Sigmoid colon (tissue), 7 donors: ENCODE measurements around the gene C12orf43. TPM values are rescaled to one million over a fixed set of nuclear protein-coding genes. Genes with fewer than 3 reads are reported as not detected.
"Not testable (repeated sequence)": the region's sequence is repeated elsewhere in the genome, so short reads cannot be mapped to it uniquely, and the experiment has no call there.

ENCODE experiments used
- DNase-seq: peaks from one replicate; pipeline ENCODE4 v3.0.0-alpha.2; 2019
- H3K27ac ChIP-seq, 4 donors: fragments of 200-600 bp; sonication (generic); one replicate each; pipeline ENCODE4 v1.5.1; 2016 to 2019; ENCODE audit warnings: mild to moderate bottlenecking in 1 of 4
- H3K27me3 ChIP-seq, 3 donors: fragments of 200-600 bp; sonication (generic); one replicate each; pipeline ENCODE4 v1.5.1; 2019; ENCODE audit warnings: mild to moderate bottlenecking in 1 of 3
- H3K36me3 ChIP-seq, 4 donors: fragments of 200-600 bp; sonication (generic); one replicate each; pipeline ENCODE4 v1.5.1; 2016 to 2019
- H3K4me1 ChIP-seq, 4 donors: fragments of 200-600 bp; sonication (generic); one replicate each; pipeline ENCODE4 v1.5.1; 2017 to 2019
- H3K4me3 ChIP-seq, 4 donors: fragments of 200-600 bp; sonication (generic); one replicate each; pipeline ENCODE4 v1.5.1; 2017 to 2019; ENCODE audit warnings: mild to moderate bottlenecking in 2 of 4, moderate library complexity in 1 of 4
- H3K9me3 ChIP-seq, 4 donors: fragments of 200-600 bp in 3 of 4; sonication (generic) in 3 of 4; one replicate each; pipeline versions ENCODE4 v1.5.1 to v1.6.1; 2013 to 2019
- EP300 ChIP-seq, 4 donors: sonication (generic); formaldehyde crosslinking; IDR thresholded peaks; one replicate each; pipeline ENCODE4 v1.6.1; 2017; ENCODE audit warnings: antibody characterized with exemption in 4 of 4
- POLR2A ChIP-seq, 2 donors: fragments of 450-650 bp; IDR thresholded peaks; one replicate each; pipeline ENCODE4 v1.6.1; 2016; ENCODE audit warnings: antibody characterized with exemption in 2 of 2, mild to moderate bottlenecking in 2 of 2, moderate library complexity in 2 of 2
- POLR2AphosphoS5 ChIP-seq, 4 donors: sonication (generic); formaldehyde crosslinking; IDR thresholded peaks; one replicate each; pipeline ENCODE4 v1.6.1; 2017; ENCODE audit warnings: antibody characterized with exemption in 4 of 4
- WGBS, 2 donors: extraction: QIAGEN DNeasy Blood & Tissue Kit; methylation state at CpG; one replicate each; pipeline ENCODE4 v1.1.7; 2013; 5-methylcytosine and 5-hydroxymethylcytosine counted together
- intact Hi-C: fragments of 100-400 bp; cut with DNase I; formaldehyde crosslinking; loops from one replicate; pipeline ENCODE4 v1.15.1; 2023
- polyA plus RNA-seq, 3 donors: library from polyadenylated mRNA; stranded (reverse); fragments of 200-250 nt; gene quantifications; one replicate each; pipeline ENCODE4 v1.2.3, GENCODE V29; 2013
- total RNA-seq, 4 donors: library from RNA; depleted of rRNA; stranded (reverse); fragments of >200 nt; gene quantifications; one replicate each; pipeline ENCODE4 v1.1.0, GENCODE V29; 2016
- TF ChIP-seq, protein P1 (sequence below), 4 experiments: fragments of 450-650 bp in 3 of 4; fragments of 200-600 bp in 1 of 4; IDR thresholded peaks; one replicate each; pipeline ENCODE4 v1.5.1; 2016 to 2019; ENCODE audit warnings: antibody characterized with exemption in 4 of 4, mild to moderate bottlenecking in 3 of 4, moderate library complexity in 2 of 4
- donor health status: healthy with polysubstance abuse.
- donor health status: Bipolar disorder and iron deficiency.
- donor health status: healthy.

The C12orf43 gene
- total and polyA plus RNA-seq, 7 donors, result 7.9 to 25.8 (median 12.5) TPM

DNA sequence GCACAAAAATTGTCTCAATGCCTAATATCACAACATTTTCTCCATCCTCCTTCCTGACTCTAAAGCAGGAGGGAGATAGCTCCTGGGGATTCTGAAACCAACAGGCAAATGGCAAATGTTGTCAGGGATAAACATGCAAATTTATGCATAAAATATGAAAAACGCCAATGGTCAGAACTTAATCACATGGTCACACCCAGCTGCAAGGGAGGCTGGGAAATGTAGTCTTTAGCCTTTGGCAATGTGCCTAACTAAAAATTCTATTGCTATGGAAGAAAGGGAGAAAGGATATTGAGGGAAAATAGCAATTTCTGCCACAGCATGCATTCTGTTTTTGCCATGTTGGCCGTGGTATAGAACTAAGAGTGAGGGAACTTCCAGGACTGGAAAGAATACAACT, 34.4 kb upstream of the C12orf43 start:
- TF ChIP-seq POLR2A (IDR thresholded peaks at IDR 0.05) (no peak), POLR2AphosphoS5 (IDR thresholded peaks at IDR 0.05) (no peak), EP300 (IDR thresholded peaks at IDR 0.05) (no peak)
- TF ChIP-seq, protein P1, sequence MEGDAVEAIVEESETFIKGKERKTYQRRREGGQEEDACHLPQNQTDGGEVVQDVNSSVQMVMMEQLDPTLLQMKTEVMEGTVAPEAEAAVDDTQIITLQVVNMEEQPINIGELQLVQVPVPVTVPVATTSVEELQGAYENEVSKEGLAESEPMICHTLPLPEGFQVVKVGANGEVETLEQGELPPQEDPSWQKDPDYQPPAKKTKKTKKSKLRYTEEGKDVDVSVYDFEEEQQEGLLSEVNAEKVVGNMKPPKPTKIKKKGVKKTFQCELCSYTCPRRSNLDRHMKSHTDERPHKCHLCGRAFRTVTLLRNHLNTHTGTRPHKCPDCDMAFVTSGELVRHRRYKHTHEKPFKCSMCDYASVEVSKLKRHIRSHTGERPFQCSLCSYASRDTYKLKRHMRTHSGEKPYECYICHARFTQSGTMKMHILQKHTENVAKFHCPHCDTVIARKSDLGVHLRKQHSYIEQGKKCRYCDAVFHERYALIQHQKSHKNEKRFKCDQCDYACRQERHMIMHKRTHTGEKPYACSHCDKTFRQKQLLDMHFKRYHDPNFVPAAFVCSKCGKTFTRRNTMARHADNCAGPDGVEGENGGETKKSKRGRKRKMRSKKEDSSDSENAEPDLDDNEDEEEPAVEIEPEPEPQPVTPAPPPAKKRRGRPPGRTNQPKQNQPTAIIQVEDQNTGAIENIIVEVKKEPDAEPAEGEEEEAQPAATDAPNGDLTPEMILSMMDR (IDR thresholded peaks at IDR 0.05), result no peak
- no peak overlapping the region for H3K27ac ChIP-seq
- H3K36me3 ChIP-seq, result no peaks in the 10 kb centered on the region
- WGBS, 2 donors, result 78 to 82% methylated on average over 2 of the region's 2 CpGs
- no peaks in the 10 kb centered on the region for H3K9me3 ChIP-seq
- H3K27me3 ChIP-seq, result peaks cover 0 to 2% (median 0%) of the 10 kb centered on the region in 3 donors
- intact Hi-C loops, result no loop called here
- DNase-seq, result no peak
- H3K4me1 ChIP-seq, result no peaks in the 10 kb centered on the region
- H3K4me3 ChIP-seq, result no peak overlapping the region

DNA sequence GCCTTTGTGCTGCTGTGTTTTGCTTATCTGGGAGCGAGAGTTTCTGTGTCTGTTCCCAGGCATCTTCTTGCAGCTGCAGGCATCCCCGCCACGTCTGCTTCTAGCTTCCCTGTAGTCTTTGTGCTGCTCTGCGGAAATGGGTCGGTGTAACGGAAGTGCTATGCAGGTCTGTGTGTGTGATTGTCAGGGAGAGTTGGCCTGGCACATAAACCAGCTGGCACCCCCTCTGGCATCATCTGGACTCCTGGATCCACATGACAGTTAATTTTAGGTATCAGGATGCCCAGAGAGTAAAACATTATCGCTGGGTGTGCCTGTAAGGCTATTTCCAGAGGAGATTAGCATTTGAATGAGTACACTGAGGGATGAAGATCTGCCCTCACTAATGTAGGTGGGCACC, 32.2 kb upstream of the C12orf43 start:
- intact Hi-C loops, result no loop called here
- Histone ChIP-seq H3K4me1 (no peaks in the 10 kb centered on the region), H3K27me3 (peaks cover 0 to 2% (median 0%) of the 10 kb centered on the region in 3 donors), H3K27ac (no peak overlapping the region), H3K36me3 (no peaks in the 10 kb centered on the region), H3K4me3 (no peak overlapping the region), H3K9me3 (no peaks in the 10 kb centered on the region)
- WGBS, 2 donors, result 78 to 88% methylated on average over 7 of the region's 7 CpGs
- DNase-seq, result no peak
- no peak for TF ChIP-seq POLR2A (IDR thresholded peaks at IDR 0.05)

DNA sequence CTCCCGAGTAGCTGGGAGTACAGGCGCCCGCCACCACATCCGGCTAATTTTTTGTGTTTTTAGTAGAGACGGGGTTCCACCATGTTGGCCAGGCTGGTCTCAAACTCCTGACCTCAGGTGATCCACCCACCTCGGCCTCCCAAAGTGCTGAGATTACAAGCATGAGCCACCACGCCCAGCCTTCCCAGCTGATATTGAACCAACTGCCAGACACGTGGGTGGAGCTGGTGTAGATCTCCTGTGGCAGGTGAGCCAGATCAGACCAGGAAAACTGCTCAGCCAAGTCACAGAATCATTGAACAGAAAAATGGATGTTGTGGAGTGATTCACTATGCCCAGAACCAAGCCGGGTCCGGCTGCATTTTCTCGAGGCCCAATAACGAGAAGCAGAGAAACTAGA, 31.1 kb upstream of the C12orf43 start:
- H3K4me1 ChIP-seq, H3K27me3 ChIP-seq, intact Hi-C loops, H3K27ac ChIP-seq, DNase-seq, H3K9me3 ChIP-seq, H3K4me3 ChIP-seq, H3K36me3 ChIP-seq: not testable (repeated sequence)
- WGBS, 2 donors, result 53 to 86% methylated on average over 12 of the region's 12 CpGs

DNA sequence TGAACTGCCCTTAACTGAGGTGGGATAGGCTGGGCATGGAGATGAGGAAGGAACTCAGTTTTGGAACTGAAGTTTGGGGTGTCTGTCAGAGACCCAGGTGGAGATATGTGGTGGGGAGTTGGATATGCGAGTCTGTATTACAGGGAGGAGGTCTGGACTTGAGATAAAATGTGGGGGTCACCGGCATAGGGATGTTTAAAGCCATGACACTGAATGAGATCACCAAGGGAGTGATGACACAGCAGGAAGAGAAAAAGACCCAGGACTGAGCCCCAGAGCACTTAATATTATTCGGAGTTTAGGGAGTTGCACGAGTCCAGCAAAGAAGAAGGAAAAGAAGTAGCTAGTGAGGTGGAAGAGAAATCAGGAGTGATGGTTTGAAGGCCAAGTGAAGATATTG, 26.8 kb upstream of the C12orf43 start:
- Histone ChIP-seq H3K9me3 (no peaks in the 10 kb centered on the region), H3K27ac (no peak overlapping the region), H3K27me3 (peaks cover 0 to 7% (median 0%) of the 10 kb centered on the region in 3 donors), H3K4me1 (no peaks in the 10 kb centered on the region), H3K4me3 (no peak overlapping the region), H3K36me3 (no peaks in the 10 kb centered on the region)
- DNase-seq, result no peak
- intact Hi-C loops, result no loop called here
- WGBS, 2 donors, result 92 to 93% methylated on average over 4 of the region's 4 CpGs
- TF ChIP-seq, protein P1 (IDR thresholded peaks at IDR 0.05), result no peak
- TF ChIP-seq POLR2A (IDR thresholded peaks at IDR 0.05), result no peak
- TF ChIP-seq POLR2AphosphoS5 (IDR thresholded peaks at IDR 0.05), result no peak
- TF ChIP-seq EP300 (IDR thresholded peaks at IDR 0.05), result no peak

DNA sequence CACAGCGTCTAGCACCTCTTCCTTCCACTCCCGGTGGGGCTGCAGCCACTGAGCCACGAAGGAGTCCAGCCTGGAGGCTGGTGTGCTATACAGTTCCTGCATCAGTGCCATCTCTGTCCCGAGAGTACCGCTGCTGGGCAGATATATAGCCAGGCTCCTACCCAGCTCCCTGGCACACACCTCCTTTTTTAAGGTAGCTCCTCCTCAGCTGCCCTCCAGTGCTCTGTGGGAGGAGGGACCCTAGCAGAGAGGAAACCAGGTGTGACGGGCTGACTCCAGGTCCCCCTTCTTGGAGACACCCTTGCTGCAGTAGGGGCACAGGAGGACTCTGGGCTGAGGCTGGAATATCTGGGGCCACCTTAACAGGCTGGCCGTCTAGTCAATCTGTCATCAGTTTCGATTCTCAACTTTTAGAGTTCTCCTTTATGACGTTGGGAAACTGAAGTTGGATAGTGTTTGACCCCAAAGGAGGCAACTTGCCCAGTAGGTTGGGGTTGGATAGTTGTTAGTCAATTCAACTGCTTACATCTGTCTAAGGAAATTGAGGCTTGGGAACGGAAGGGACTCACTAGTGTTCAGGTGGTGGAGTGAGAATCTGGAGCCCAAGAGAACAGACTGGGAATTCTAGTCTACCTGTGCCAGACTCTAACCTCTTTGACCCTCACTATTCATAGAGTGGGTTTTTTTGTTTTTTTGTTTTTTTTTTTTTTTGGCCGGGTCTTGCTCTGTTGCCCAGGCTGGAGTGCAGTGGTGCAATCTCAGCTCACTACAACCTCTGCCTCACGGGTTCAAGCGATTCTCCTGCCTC, 22.8 kb upstream of the C12orf43 start, which contains the start of gene OASL:
OASL (minus strand) TSS at position 386 of the 808 bp plus-strand sequence; CDS start at position 111, 275 bp downstream.
- TF ChIP-seq EP300 (IDR thresholded peaks at IDR 0.05) (no peak), POLR2AphosphoS5 (IDR thresholded peaks at IDR 0.05) (no peak), POLR2A (IDR thresholded peaks at IDR 0.05) (peak in 1 of 2 donors; percentile 25)
- TF ChIP-seq, protein P1 (IDR thresholded peaks at IDR 0.05), result no peak
- Histone ChIP-seq H3K36me3 (no peaks in the 10 kb centered on the region), H3K4me1 (no peaks in the 10 kb centered on the region), H3K27ac (peak within 1 kb of the TSS in 2 of 4 donors; percentile 27 to 39), H3K4me3 (peak within 1 kb of the TSS in 3 of 4 donors; percentile 29 to 40 (median 32)), H3K27me3 (peaks cover 0 to 29% (median 0%) of the 10 kb centered on the region in 3 donors), H3K9me3 (no peaks in the 10 kb centered on the region)
- intact Hi-C loops, result no loop called here
- DNase-seq, result no peak
- WGBS, 2 donors, result 17 to 23% methylated on average over 13 of the region's 13 CpGs
